HG02970 (cell line): ENCODE results near the gene PTBP1.
A peak's percentile ranks its signal among the peaks of the same experiment; 100 is the strongest.

Experiments
- ATAC-seq: cut with Tn5 transposase; IDR thresholded peaks from one replicate; pipeline ENCODE4 v1.9.1; 2021; ENCODE audit warnings: mild to moderate bottlenecking, moderate library complexity, moderate number of reproducible peaks; ENCODE audit not compliant: unreplicated experiment, low FRiP score

Gene PTBP1

DNA sequence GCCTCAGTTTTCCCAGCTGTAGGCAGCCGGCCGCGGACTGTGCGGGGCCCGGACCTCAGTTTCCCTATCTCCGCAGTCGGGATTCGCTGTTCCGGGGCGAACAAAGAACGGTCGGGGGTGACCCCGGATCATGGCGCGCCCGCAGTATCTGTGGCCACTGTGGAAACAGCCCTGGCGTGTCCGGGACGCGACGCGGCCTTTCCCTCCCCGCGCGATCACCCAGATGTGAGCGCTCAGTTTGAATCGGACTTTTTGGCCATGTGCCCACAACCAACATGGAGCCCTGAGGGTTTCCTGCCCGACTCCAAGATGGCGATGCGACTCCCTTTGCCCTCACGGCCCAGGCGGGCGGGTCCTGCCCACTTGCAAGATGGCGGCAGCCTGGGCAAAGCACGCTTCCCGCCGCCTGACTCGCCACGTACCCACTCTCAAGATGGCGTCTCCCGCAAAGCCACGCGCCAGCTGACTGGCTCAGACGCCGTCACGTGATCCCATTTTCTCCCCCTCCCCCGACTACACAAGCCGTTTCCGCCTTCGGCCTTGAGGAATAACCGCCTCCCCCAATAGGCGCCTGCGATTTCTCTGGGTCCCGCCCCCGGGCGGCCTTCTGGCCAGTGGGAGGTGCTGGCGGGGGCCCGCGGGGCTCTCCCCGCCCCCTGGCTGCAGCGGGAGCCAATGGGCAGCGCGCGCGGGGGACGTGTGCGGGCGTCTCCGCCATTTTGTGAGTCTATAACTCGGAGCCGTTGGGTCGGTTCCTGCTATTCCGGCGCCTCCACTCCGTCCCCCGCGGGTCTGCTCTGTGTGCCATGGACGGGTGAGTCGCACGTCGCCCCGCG, at the start of gene PTBP1:
Gene PTBP1 (plus strand): TSS at position 761 of the 836 bp plus-strand sequence. CDS start 46 bp downstream, at position 807.
- ATAC-seq: peak; percentile 81

DNA sequence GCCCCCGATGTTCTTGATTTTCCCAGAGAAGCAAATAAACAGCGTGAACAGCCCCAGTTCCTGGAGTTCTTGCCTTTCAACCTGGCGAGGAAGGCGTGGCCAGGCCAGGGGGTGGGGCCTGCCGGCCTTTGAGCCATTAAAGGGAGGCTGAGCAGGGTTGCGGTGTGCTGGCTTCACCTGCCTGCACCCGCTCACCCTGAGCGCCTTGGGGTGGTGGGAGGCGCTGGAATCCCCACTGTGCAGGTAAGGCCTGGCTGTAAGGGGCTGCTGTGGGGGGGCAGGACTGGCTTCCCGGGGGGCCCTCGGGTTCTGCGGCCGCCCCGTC, 49.0 kb upstream of the PTBP1 start:
- no peak for ATAC-seq

DNA sequence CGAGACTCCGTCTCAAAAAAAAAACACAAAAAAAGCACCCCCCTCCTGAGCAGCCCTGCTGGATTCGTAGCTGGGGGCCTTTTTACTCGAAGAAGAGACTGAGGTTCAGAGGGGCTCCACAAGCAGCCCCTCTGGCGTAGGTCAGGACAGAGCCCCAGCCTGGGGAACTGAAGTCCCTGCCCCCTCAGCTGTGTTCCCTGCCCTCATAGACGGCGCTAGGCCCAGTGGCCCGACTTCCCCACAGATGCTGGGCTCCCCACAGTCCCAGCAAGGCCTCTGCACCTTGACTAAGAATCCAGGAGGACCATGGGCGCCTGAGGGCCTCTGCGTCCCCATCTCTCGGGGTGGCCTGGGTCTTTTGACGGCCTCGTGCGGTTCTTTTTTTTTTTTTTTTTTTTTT, 47.4 kb upstream of the PTBP1 start:
- no peak for ATAC-seq

DNA sequence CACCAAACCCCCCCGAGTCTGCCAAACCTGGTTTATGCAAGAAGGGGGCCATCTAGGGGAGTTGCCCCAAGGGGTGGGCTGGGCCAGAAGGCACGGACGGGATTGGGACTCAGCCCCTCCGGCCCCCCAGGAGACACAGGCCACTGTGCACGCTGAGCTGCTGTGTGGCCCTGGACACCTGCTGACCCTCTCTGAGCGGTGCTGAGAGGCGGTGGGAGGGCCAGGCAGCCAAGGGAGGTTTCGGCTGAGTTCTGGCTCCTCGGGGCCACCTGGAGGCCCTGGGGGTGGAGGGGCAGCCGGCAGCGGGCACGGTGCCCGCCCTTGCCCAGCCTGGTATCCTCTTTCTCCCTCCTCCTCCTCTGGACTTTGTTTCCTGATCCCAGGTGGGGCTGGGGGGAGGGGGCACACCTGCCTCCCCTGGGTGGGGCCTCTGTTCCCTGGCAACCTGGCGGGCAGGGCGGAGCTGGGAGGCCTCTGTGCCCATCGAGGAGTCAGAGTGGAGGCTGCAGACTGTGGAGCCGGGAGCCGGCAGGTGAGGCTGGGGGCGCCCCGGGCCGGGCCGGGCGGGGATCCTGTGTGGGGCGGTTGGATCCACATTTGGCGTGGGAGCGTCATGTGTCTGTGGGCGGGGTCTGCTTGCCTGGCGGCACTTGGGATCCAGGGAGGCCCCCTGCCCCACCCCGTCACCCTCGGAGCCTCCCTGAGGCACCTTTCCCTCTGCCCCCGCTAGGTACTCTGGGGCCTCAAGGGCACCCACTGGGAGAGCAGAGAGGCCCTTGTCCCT, 46.4 kb upstream of the PTBP1 start, which contains the start of gene MISP:
Gene MISP (plus strand): TSS at position 473 of the 784 bp plus-strand sequence. CDS start 5,835 bp downstream, outside the sequence.
- ATAC-seq: no peak

DNA sequence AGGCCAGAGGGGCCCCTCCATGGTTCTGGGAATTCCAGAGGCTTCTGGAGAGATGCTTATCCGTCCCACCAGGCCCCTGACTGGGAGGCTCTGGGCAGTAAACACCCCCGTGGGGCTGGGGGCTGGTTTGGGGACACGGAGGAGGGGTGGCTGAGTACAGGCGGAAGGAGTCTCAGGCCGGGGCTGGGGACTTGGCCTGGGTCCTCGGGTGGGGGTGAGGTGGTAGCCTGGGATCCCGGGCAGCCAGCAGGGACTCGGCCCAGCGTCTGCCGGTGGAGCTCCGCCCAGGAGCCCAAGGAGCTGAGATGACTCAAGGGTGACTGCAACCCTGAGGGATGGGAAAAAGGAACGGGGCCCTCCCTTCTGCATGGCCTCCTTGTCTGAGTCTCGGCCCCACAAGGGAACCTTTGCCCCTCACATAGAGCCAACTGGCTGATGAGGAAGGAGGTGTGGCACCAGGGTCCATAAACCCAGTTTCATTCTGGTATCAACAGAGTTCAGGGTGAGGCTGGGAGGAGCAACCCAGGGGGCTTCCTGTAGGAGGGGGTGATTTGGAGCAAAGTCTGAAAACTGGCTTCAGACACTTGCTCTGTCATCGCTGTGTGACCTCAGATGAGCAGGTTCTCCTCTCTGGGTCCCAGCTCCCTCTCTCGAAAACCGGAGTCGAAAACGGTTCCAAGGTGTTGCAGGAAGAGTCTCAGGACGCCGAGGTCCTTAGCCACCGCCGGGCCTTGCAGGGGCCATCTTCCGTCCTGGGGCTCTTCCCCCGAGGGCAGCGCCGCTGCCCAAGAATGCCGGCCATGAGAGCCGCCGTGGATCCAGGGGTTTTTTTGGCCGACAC, 45.5 kb upstream of the PTBP1 start:
- ATAC-seq: no peak

DNA sequence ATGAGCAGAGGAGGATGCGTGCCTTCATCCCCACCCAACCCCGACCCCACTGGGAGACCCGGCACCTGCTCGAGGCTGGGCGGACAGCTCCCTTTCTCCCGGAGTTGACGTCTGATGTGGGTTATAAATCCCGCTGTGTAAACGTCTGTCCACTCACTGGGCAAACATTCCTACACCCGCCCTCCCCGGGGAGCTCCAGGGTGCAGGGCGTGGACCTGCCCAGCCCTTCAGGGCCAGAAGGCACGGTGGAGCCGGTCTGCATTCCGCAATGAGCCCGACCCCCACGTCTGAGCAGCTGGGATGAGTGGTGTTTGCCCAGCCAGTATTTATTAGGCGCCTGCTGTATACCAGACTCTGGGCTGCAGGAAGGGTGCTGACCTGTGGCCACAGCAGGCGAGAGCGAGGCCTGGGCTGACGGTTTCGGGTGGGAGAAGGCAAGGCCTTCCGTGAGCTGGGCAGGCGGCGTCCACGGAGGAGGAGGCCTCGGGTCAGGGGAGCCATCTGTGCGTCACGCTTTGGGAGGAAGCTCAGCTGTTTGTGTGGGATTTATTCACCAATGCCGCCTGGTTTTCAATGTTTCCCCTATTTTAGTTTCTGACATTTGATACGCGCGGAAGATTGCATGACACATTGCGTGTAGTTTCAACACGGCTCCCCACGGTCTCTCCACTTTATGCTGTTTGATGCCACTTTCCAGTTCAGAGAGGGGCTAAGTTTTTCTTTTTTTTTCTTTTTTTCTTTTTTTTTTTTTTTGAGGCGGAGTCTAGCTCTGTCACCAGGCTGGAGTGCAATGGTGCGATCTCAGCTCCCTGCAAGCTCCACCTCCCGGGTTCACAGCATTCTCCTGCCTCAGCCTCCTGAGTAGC, 44.4 kb upstream of the PTBP1 start:
- no peak for ATAC-seq

DNA sequence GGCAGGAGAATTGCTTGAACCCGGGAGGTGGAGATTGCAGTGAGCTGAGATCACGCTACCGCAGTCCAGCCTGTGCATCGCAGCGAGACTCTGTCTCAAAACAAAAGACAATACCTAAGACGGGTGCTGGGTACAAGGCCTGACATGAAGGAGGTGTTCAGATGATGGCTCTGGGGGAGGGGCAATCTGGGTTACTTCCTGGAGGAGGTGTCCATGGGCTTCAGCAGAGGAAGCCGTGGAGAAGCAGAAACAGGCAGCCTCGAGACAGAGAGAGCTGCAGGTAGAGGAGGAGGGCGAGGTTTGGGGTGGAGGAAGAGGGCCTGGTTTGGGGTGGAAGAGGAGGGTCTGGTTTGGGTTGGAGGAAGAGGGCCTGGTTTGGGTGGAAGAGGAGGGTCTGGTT, 42.7 kb upstream of the PTBP1 start:
- ATAC-seq: no peak

- ATAC-seq: no peak
These were observed 42.2 kb upstream of the PTBP1 start for GRCh38 chr19:755063-755462.

DNA sequence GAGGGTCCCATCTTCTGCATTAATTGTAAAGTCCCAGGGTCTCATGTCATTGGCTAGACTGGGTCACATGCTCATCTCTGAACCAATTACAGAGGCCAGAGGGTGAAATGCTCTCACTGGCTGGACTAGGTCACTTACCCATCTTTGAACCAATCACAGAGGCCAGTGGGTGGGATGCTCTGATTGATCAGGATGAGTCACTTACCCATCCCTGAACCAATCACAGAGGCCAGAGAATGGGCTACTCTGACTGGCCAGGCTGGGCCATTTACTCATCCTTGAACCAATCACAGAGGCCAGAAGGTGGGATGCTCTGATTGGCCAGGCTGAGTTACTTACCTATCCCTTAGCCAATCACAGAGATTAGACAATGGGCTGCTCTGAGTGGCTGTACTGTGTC, 41.0 kb upstream of the PTBP1 start:
- no peak for ATAC-seq

- no peak for ATAC-seq
These were observed 40.2 kb upstream of the PTBP1 start for GRCh38 chr19:756821-757688.

DNA sequence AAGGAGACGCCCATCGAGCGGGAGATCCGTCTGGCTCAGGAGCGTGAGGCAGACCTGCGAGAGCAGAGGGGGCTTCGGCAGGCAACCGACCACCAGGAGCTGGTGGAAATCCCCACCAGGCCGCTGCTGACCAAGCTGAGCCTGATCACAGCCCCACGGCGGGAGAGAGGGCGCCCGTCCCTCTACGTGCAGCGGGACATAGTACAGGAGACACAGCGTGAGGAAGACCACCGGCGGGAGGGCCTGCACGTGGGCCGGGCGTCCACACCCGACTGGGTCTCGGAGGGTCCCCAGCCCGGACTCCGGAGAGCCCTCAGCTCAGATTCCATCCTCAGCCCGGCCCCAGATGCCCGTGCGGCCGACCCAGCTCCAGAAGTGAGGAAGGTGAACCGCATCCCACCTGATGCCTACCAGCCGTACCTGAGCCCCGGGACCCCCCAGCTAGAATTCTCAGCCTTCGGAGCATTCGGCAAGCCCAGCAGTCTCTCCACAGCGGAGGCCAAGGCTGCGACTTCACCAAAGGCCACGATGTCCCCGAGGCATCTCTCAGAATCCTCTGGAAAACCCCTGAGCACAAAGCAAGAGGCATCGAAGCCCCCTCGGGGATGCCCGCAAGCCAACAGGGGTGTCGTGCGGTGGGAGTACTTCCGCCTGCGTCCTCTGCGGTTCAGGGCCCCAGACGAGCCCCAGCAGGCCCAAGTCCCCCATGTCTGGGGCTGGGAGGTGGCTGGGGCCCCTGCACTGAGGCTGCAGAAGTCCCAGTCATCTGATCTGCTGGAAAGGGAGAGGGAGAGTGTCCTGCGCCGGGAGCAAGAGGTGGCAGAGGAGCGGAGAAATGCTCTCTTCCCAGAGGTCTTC, 39.2 kb upstream of the PTBP1 start:
- no peak for ATAC-seq

GRCh38 chr19:763181-763580, 34.1 kb upstream of the PTBP1 start:
- ATAC-seq: no peak

- ATAC-seq: no peak
These were observed 33.4 kb upstream of the PTBP1 start for GRCh38 chr19:763869-764268.

GRCh38 chr19:764301-764700, 33.0 kb upstream of the PTBP1 start:
- ATAC-seq: no peak

GRCh38 chr19:765179-765738, 32.0 kb upstream of the PTBP1 start:
- no peak for ATAC-seq

DNA sequence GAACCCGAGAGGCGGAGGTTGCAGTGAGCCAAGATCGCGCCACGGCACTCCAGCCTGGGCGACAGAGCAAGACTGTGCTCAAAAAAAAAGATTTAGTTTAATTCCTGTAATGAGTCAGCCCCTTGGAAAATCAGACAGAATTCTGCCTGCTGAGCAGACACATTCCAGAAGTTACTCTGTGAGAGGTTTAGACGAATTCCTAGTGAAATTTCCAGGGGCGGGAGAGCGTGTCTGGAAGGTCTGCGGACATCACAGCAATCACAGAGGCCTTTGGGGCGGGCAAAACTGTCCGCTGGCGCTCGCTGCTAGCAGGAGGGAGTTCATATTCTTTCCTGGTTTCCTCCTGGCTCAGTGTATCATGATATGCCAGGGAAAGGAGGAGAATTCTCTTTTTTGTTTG, 28.8 kb upstream of the PTBP1 start:
- no peak for ATAC-seq

GRCh38 chr19:769616-770015, 27.6 kb upstream of the PTBP1 start:
- no peak for ATAC-seq

- no peak for ATAC-seq
These were observed 25.9 kb upstream of the PTBP1 start for GRCh38 chr19:771332-771785.
